Natural killer cell (primary cell): Measurements from ENCODE around the gene STAT5A. TPM values are rescaled to one million over a fixed set of nuclear protein-coding genes. Genes with fewer than 3 reads are reported as not detected.
A peak's percentile ranks its signal among the peaks of the same experiment; 100 is the strongest.

Experiments used
- ATAC-seq, 3 donors: fragments of 150-1000 bp in 2 of 3; fragments of 200-7000 bp in 1 of 3; cut with Tn5 transposase; 1 replicate in 1 of 3; 2 replicates in 2 of 3; pipeline ENCODE4 v1.10.0; 2021; ENCODE audit warnings: mild to moderate bottlenecking in 2 of 3, moderate library complexity in 2 of 3
- DNase-seq, 2 donors: peaks; one replicate each; pipeline versions ENCODE4 v3.0.0 to v3.0.0-alpha.2; 2013 to 2021; ENCODE audit warnings: mixed read lengths in 1 of 2
- H3K27ac ChIP-seq: one replicate; pipeline ENCODE4 v1.5.1; 2013; ENCODE audit warnings: mild to moderate bottlenecking, low read length
- H3K27me3 ChIP-seq: one replicate; pipeline ENCODE4 v1.6.1; 2013; ENCODE audit warnings: low read length; ENCODE audit not compliant: control insufficient read depth, insufficient read depth
- H3K36me3 ChIP-seq: one replicate; pipeline ENCODE4 v1.6.1; 2013; ENCODE audit warnings: low read length; ENCODE audit not compliant: control insufficient read depth, insufficient read depth
- H3K4me1 ChIP-seq: one replicate; pipeline ENCODE4 v1.6.1; 2013; ENCODE audit warnings: low read length; ENCODE audit not compliant: control insufficient read depth, insufficient read depth
- H3K4me3 ChIP-seq: one replicate; pipeline ENCODE4 v1.5.1; 2013; ENCODE audit warnings: low read length
- H3K9me3 ChIP-seq: one replicate; pipeline ENCODE4 v1.6.1; 2013; ENCODE audit warnings: low read length; ENCODE audit not compliant: control insufficient read depth, insufficient read depth
- H3K27ac Mint-ChIP-seq, 2 donors: one replicate each; pipeline ENCODE4 v1.8.0; 2022; ENCODE audit warnings: mild to moderate bottlenecking in 2 of 2, mixed read lengths in 2 of 2, moderate library complexity in 1 of 2
- H3K27me3 Mint-ChIP-seq, 2 donors: one replicate each; pipeline ENCODE4 v1.8.0; 2022; ENCODE audit warnings: low read depth in 2 of 2, mixed read lengths in 2 of 2
- H3K36me3 Mint-ChIP-seq: one replicate; pipeline ENCODE4 v1.8.0; 2022; ENCODE audit warnings: mixed read lengths
- H3K4me1 Mint-ChIP-seq, 2 donors: one replicate each; pipeline ENCODE4 v1.8.0; 2022; ENCODE audit warnings: mixed read lengths in 2 of 2
- H3K4me3 Mint-ChIP-seq: one replicate; pipeline ENCODE4 v1.8.0; 2022; ENCODE audit warnings: mild to moderate bottlenecking, moderate library complexity, mixed read lengths
- H3K9me3 Mint-ChIP-seq, 2 donors: one replicate each; pipeline ENCODE4 v1.8.0; 2022; ENCODE audit warnings: mixed read lengths in 2 of 2
- CTCF ChIP-seq: fragments of 200-600 bp; IDR thresholded peaks from one replicate; pipeline ENCODE4 v1.8.0; 2022; ENCODE audit warnings: antibody characterized with exemption
- WGBS: methylation state at CpG from one replicate; pipeline ENCODE4 v1.1.7; 2013; ENCODE audit warnings: missing lambda C conversion rate; ENCODE audit not compliant: insufficient coverage; 5-methylcytosine and 5-hydroxymethylcytosine counted together
- intact Hi-C: fragments of 100-400 bp; cut with micrococcal nuclease; formaldehyde crosslinking; loops from one replicate; pipeline ENCODE4 v1.14.2; 2022
- total RNA-seq, 4 donors: library from RNA; stranded (reverse); fragments of 120-200 nt in 1 of 4; gene quantifications; one replicate each; pipeline versions ENCODE4 v1.2.3 to v1.2.4, GENCODE V29; 2013 to 2022

STAT5A gene
- total RNA-seq, 3 donors from 2014 or later (not counting 1 experiment from before 2014, with no cell fraction given), result 112 to 135 (median 117) TPM

- Histone ChIP-seq H3K4me3 (no peak overlapping the region), H3K27me3 (no peaks in the 10 kb centered on the region), H3K9me3 (no peaks in the 10 kb centered on the region), H3K4me1 (peaks cover 9% of the 10 kb centered on the region), H3K36me3 (peaks cover 72% of the 10 kb centered on the region), H3K27ac (no peak overlapping the region)
- Mint-ChIP-seq H3K27ac (no peak overlapping the region), H3K4me3 (no peak overlapping the region), H3K36me3 (peaks cover 20% of the 10 kb centered on the region), H3K4me1 (no peaks in the 10 kb centered on the region), H3K9me3 (no peaks in the 10 kb centered on the region), H3K27me3 (no peaks in the 10 kb centered on the region)
- no peak for DNase-seq
- 100% methylated on average over 3 of the region's 3 CpGs for WGBS
- no peak for ATAC-seq
- intact Hi-C loops, result no loop called here
- no peak for TF ChIP-seq CTCF
Measured at GRCh38 chr17:42334677-42335076, 46.4 kb downstream of the STAT5A start.

- ATAC-seq, result peak in 2 of 3 donors; percentile 38 to 53
- WGBS, result 60% methylated on average over 15 of the region's 15 CpGs
- H3K27ac ChIP-seq, result no peak overlapping the region
- intact Hi-C loops, result no loop called here
- H3K27me3 ChIP-seq, result no peaks in the 10 kb centered on the region
- no peaks in the 10 kb centered on the region for H3K9me3 ChIP-seq
- DNase-seq, result peak in 1 of 2 donors; percentile 87
- no peaks in the 10 kb centered on the region for H3K9me3 Mint-ChIP-seq
- no peaks in the 10 kb centered on the region for H3K27me3 Mint-ChIP-seq
- H3K4me3 ChIP-seq, result no peak overlapping the region
- peaks cover 12 to 15% of the 10 kb centered on the region in 2 donors for H3K4me1 Mint-ChIP-seq
- peaks cover 64% of the 10 kb centered on the region for H3K36me3 ChIP-seq
- H3K4me3 Mint-ChIP-seq, result no peak overlapping the region
- H3K4me1 ChIP-seq, result peaks cover 24% of the 10 kb centered on the region
- H3K36me3 Mint-ChIP-seq, result peaks cover 12% of the 10 kb centered on the region
- no peak overlapping the region for H3K27ac Mint-ChIP-seq
- no peak for TF ChIP-seq CTCF
Measured at GRCh38 chr17:42337442-42337841, 49.1 kb downstream of the STAT5A start.

GRCh38 chr17:42338427-42338985 lies 50.2 kb downstream of the STAT5A start:
- no peak for DNase-seq
- no peak overlapping the region for H3K4me3 ChIP-seq
- no peaks in the 10 kb centered on the region for H3K9me3 ChIP-seq
- 85% methylated on average over 4 of the region's 4 CpGs for WGBS
- no peak overlapping the region for H3K4me3 Mint-ChIP-seq
- no peaks in the 10 kb centered on the region for H3K27me3 Mint-ChIP-seq
- no peak overlapping the region for H3K27ac Mint-ChIP-seq
- peaks cover 57% of the 10 kb centered on the region for H3K36me3 ChIP-seq
- H3K36me3 Mint-ChIP-seq, result peaks cover 12% of the 10 kb centered on the region
- ATAC-seq, result no peak
- intact Hi-C loops, result no loop called here
- no peaks in the 10 kb centered on the region for H3K27me3 ChIP-seq
- TF ChIP-seq CTCF, result no peak
- H3K9me3 Mint-ChIP-seq, result no peaks in the 10 kb centered on the region
- no peak overlapping the region for H3K27ac ChIP-seq
- H3K4me1 Mint-ChIP-seq, result peaks cover 12 to 21% of the 10 kb centered on the region in 2 donors
- H3K4me1 ChIP-seq, result peaks cover 24% of the 10 kb centered on the region

GRCh38 chr17:42339221-42339620 lies 50.9 kb downstream of the STAT5A start:
- H3K9me3 ChIP-seq, result no peaks in the 10 kb centered on the region
- no peak overlapping the region for H3K4me3 Mint-ChIP-seq
- peaks cover 55% of the 10 kb centered on the region for H3K36me3 ChIP-seq
- no peak overlapping the region for H3K27ac ChIP-seq
- peaks cover 24% of the 10 kb centered on the region for H3K4me1 ChIP-seq
- H3K4me3 ChIP-seq, result no peak overlapping the region
- no peaks in the 10 kb centered on the region for H3K9me3 Mint-ChIP-seq
- ATAC-seq, result no peak
- DNase-seq, result no peak
- no peak for TF ChIP-seq CTCF
- 95% methylated on average over 5 of the region's 5 CpGs for WGBS
- H3K36me3 Mint-ChIP-seq, result peaks cover 5% of the 10 kb centered on the region
- H3K27me3 Mint-ChIP-seq, result no peaks in the 10 kb centered on the region
- peak overlapping the region in 1 of 2 donors; percentile 48 for H3K27ac Mint-ChIP-seq
- peaks cover 12 to 21% of the 10 kb centered on the region in 2 donors for H3K4me1 Mint-ChIP-seq
- H3K27me3 ChIP-seq, result no peaks in the 10 kb centered on the region
- intact Hi-C loops, result no loop called here
